Trophoblast cell (in vitro differentiated cells and primary cell): ENCODE data around the gene PGBD5.

Source experiments
- DNase-seq, 2 donors: peaks; one replicate each; pipeline ENCODE4 v3.0.0-alpha.2; 2016
- H2AFZ ChIP-seq: 2 replicates; pipeline ENCODE4 v1.6.1; 2013; ENCODE audit warnings: low read length, moderate library complexity, mild to moderate bottlenecking; ENCODE audit not compliant: insufficient read depth, poor library complexity
- H2AK5ac ChIP-seq: 2 replicates; pipeline ENCODE4 v1.6.1; 2013; ENCODE audit warnings: mild to moderate bottlenecking, low read length
- H2BK120ac ChIP-seq: 2 replicates; pipeline ENCODE4 v1.6.1; 2013; ENCODE audit warnings: low read length, mild to moderate bottlenecking, moderate library complexity; ENCODE audit not compliant: insufficient read depth, poor library complexity
- H2BK12ac ChIP-seq: 2 replicates; pipeline ENCODE4 v1.6.1; 2013; ENCODE audit warnings: mild to moderate bottlenecking, low read length, moderate library complexity
- H2BK5ac ChIP-seq: 2 replicates; pipeline ENCODE4 v1.6.1; 2013; ENCODE audit warnings: low read length, low read depth, moderate library complexity, mild to moderate bottlenecking; ENCODE audit not compliant: poor library complexity
- H3K14ac ChIP-seq: 2 replicates; pipeline ENCODE4 v1.6.1; 2013; ENCODE audit warnings: mild to moderate bottlenecking, low read length
- H3K18ac ChIP-seq: 2 replicates; pipeline ENCODE4 v1.6.1; 2013; ENCODE audit warnings: mild to moderate bottlenecking, low read length
- H3K23ac ChIP-seq: 2 replicates; pipeline ENCODE4 v1.6.1; 2013; ENCODE audit warnings: low read length
- H3K27ac ChIP-seq: 2 replicates; pipeline ENCODE4 v1.5.1; 2013; ENCODE audit warnings: low read depth, mild to moderate bottlenecking, inconsistent platforms, low read length, moderate library complexity
- H3K27me3 ChIP-seq: 2 replicates; pipeline ENCODE4 v1.6.1; 2013; ENCODE audit warnings: inconsistent platforms, mild to moderate bottlenecking, low read length, moderate library complexity; ENCODE audit not compliant: insufficient read depth
- H3K36me3 ChIP-seq, 2 experiments: 1 replicate in 1 of 2; 2 replicates in 1 of 2; pipeline ENCODE4 v1.6.1; 2013; ENCODE audit warnings: low read length in 2 of 2, mild to moderate bottlenecking in 2 of 2, moderate library complexity in 1 of 2; ENCODE audit not compliant: insufficient read depth in 2 of 2, control insufficient read depth in 1 of 2
- H3K4ac ChIP-seq: 2 replicates; pipeline ENCODE4 v1.6.1; 2013; ENCODE audit warnings: low read depth, mild to moderate bottlenecking, low read length, moderate library complexity
- H3K4me1 ChIP-seq, 2 experiments: 1 replicate in 1 of 2; 2 replicates in 1 of 2; pipeline ENCODE4 v1.6.1; 2013; ENCODE audit warnings: low read length in 2 of 2, mild to moderate bottlenecking in 2 of 2, moderate library complexity in 1 of 2; ENCODE audit not compliant: insufficient read depth in 2 of 2, control insufficient read depth in 1 of 2
- H3K4me2 ChIP-seq: 2 replicates; pipeline ENCODE4 v1.6.1; 2013; ENCODE audit warnings: inconsistent platforms, mild to moderate bottlenecking, low read length, moderate library complexity
- H3K4me3 ChIP-seq: 2 replicates; pipeline ENCODE4 v1.5.1; 2013; ENCODE audit warnings: mild to moderate bottlenecking, low read depth, low read length, inconsistent platforms
- H3K79me1 ChIP-seq: one replicate; pipeline ENCODE4 v1.6.1; 2013; ENCODE audit warnings: low read length
- H3K79me2 ChIP-seq: 2 replicates; pipeline ENCODE4 v1.6.1; 2013; ENCODE audit warnings: low read length, mild to moderate bottlenecking; ENCODE audit not compliant: control insufficient read depth, insufficient read depth, poor library complexity
- H3K9ac ChIP-seq: 2 replicates; pipeline ENCODE4 v1.6.1; 2013; ENCODE audit warnings: mild to moderate bottlenecking, low read length
- H3K9me3 ChIP-seq: 2 replicates; pipeline ENCODE4 v1.6.1; 2013; ENCODE audit warnings: low read depth, mild to moderate bottlenecking, control low read depth, inconsistent platforms, low read length; ENCODE audit not compliant: insufficient read depth
- H4K12ac ChIP-seq: 2 replicates; pipeline ENCODE4 v1.6.1; 2013; ENCODE audit warnings: low read depth, mild to moderate bottlenecking, low read length, moderate library complexity
- H4K8ac ChIP-seq: 2 replicates; pipeline ENCODE4 v1.6.1; 2013; ENCODE audit warnings: low read depth, mild to moderate bottlenecking, low read length, moderate library complexity
- H4K91ac ChIP-seq: one replicate; pipeline ENCODE4 v1.6.1; 2013; ENCODE audit warnings: low read depth, mild to moderate bottlenecking, low read length, moderate library complexity
- whole genome bisulfite sequencing: extraction: QIAGEN DNeasy Blood & Tissue Kit; methylation state at CpG from one replicate; pipeline ENCODE4 v1.1.7; 2013; ENCODE audit warnings: missing lambda C conversion rate; ENCODE audit not compliant: insufficient read length, insufficient coverage; ENCODE audit errors: extremely low coverage; 5-methylcytosine and 5-hydroxymethylcytosine counted together

PGBD5 gene

GRCh38 chr1:230303069-230303468, 123.1 kb downstream of the PGBD5 start:
- Histone ChIP-seq H3K27me3 (no peaks in the 10 kb centered on the region), H2AFZ (no peak overlapping the region), H3K9me3 (peaks cover 1% of the 10 kb centered on the region), H3K4ac (no peak overlapping the region), H3K79me2 (no peaks in the 10 kb centered on the region), H4K91ac (no peak overlapping the region), H3K36me3 (no peaks in the 10 kb centered on the region), H2AK5ac (no peak overlapping the region), H4K12ac (no peak overlapping the region), H3K79me1 (no peaks in the 10 kb centered on the region), H4K8ac (no peak overlapping the region), H2BK5ac (no peak overlapping the region), H3K4me2 (no peak overlapping the region), H2BK120ac (no peak overlapping the region), H3K4me3 (no peak overlapping the region), H3K23ac (no peak overlapping the region), H2BK12ac (no peak overlapping the region), H3K4me1 (peaks cover 0 to 2% of the 10 kb centered on the region in 2 experiments), H3K14ac (no peak overlapping the region), H3K27ac (no peak overlapping the region), H3K18ac (no peak overlapping the region), H3K9ac (no peak overlapping the region)
- no CpG with 5 or more reads among the region's 6 CpGs for WGBS
- no peak for DNase-seq

GRCh38 chr1:230301822-230302221, 124.3 kb downstream of the PGBD5 start:
- Histone ChIP-seq H4K8ac (no peak overlapping the region), H4K91ac (no peak overlapping the region)
- no CpG with 5 or more reads among the region's 6 CpGs for WGBS

DNA sequence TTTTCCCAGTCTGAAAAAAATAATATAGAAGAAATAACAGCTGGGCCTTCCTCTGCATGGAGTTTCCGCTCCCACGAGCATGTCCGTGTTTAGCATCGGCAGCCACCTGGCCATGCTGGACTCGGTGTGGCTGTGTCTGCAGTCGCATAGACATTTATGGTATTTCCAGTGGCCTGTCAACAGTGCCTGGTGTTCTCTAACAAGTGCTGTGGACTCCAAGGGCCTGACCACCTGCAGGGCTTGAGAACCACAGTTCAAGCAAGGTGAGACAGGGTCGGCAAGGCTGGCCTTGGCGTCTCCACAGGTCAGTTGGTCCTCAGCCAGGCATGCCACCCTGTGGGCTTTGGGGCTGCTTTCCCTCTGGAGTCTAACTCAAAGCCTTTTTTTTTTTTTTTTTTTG, 124.8 kb downstream of the PGBD5 start:
- Histone ChIP-seq H2BK12ac (no peak overlapping the region), H3K18ac (no peak overlapping the region), H3K14ac (no peak overlapping the region), H4K12ac (no peak overlapping the region), H3K79me2 (no peaks in the 10 kb centered on the region), H3K27ac (no peak overlapping the region), H3K4me3 (no peak overlapping the region), H4K8ac (no peak overlapping the region), H3K9ac (no peak overlapping the region), H3K4me1 (peaks cover 0 to 2% of the 10 kb centered on the region in 2 experiments), H3K79me1 (no peaks in the 10 kb centered on the region), H2BK120ac (no peak overlapping the region), H2BK5ac (no peak overlapping the region), H4K91ac (no peak overlapping the region), H2AFZ (no peak overlapping the region), H3K27me3 (no peaks in the 10 kb centered on the region), H2AK5ac (no peak overlapping the region), H3K9me3 (peaks cover 1% of the 10 kb centered on the region), H3K23ac (no peak overlapping the region), H3K4ac (no peak overlapping the region), H3K4me2 (no peak overlapping the region), H3K36me3 (no peaks in the 10 kb centered on the region)
- no peak for DNase-seq
- WGBS = no CpG with 5 or more reads among the region's 8 CpGs

More at GRCh38 chr1:230301822-230302221, 124.3 kb downstream of the PGBD5 start:
- Histone ChIP-seq H2AK5ac (no peak overlapping the region), H2AFZ (no peak overlapping the region), H3K27ac (no peak overlapping the region), H3K23ac (no peak overlapping the region), H4K12ac (no peak overlapping the region), H2BK120ac (no peak overlapping the region), H3K9ac (no peak overlapping the region), H3K4me1 (peaks cover 0 to 2% of the 10 kb centered on the region in 2 experiments), H3K27me3 (no peaks in the 10 kb centered on the region), H3K79me2 (no peaks in the 10 kb centered on the region), H3K4me3 (no peak overlapping the region), H3K79me1 (no peaks in the 10 kb centered on the region), H3K36me3 (no peaks in the 10 kb centered on the region), H2BK5ac (no peak overlapping the region), H3K4me2 (no peak overlapping the region), H3K18ac (no peak overlapping the region), H3K14ac (no peak overlapping the region), H3K4ac (no peak overlapping the region), H3K9me3 (peaks cover 1% of the 10 kb centered on the region), H2BK12ac (no peak overlapping the region)
- DNase-seq = no peak

GRCh38 chr1:230300322-230301301, 125.5 kb downstream of the PGBD5 start:
- H3K4me2 ChIP-seq = no peak overlapping the region
- no peak overlapping the region for H3K18ac ChIP-seq
- peaks cover 0 to 2% of the 10 kb centered on the region in 2 experiments for H3K4me1 ChIP-seq
- no peak overlapping the region for H4K8ac ChIP-seq
- H3K27me3 ChIP-seq = no peaks in the 10 kb centered on the region
- H3K9me3 ChIP-seq = peaks cover 1% of the 10 kb centered on the region
- H3K14ac ChIP-seq = no peak overlapping the region
- no peak overlapping the region for H3K4me3 ChIP-seq
- no peak overlapping the region for H2AK5ac ChIP-seq
- no peaks in the 10 kb centered on the region for H3K36me3 ChIP-seq
- no peaks in the 10 kb centered on the region for H3K79me1 ChIP-seq
- no peak overlapping the region for H3K9ac ChIP-seq
- H3K27ac ChIP-seq = no peak overlapping the region
- H2BK120ac ChIP-seq = no peak overlapping the region
- no CpG with 5 or more reads among the region's 26 CpGs for WGBS
- no peak overlapping the region for H4K91ac ChIP-seq
- no peak overlapping the region for H3K23ac ChIP-seq
- no peak for DNase-seq
- no peak overlapping the region for H4K12ac ChIP-seq
- H2BK12ac ChIP-seq = no peak overlapping the region
- no peak overlapping the region for H2BK5ac ChIP-seq
- H2AFZ ChIP-seq = no peak overlapping the region
- H3K79me2 ChIP-seq = no peaks in the 10 kb centered on the region
- H3K4ac ChIP-seq = no peak overlapping the region
